Stimulated activated CD4-positive, alpha-beta T cell treated with anti-CD3 and anti-CD28 coated beads, Interleukin-12 subunit alpha, Interleukin-12 subunit beta, amount 100 ng/mL, for 4 hours (primary cell): Measurements from ENCODE around the gene FHAD1.

ENCODE experiments used
- DNase-seq: peaks from one replicate; pipeline ENCODE4 v3.0.0-alpha.2; 2020

Gene FHAD1

GRCh38 chr1:15445390-15446122, 198.5 kb downstream of the FHAD1 start:
- DNase-seq = no peak

DNA sequence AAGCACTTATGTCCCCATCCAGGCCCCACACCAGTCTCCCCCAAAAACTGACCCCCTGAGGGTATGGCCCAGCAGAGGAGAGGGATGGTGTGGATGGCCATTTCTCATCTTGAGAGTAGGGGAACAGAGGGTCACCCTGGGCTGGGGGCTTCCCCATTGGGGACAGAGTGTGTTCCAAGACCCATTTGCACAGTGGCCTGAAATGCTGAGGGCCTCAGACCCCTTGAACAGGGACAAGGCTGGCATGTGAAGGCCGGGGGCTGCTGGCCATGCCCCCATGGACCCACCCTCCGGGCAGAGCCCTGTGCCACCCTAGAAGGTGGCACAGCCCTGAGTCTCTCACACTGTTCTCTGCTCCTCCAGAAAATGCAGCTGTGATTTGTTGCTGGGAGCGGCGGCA, 199.2 kb downstream of the FHAD1 start:
- no peak for DNase-seq
